Lower leg skin (tissue), 4 donors: ENCODE data around the gene INS. TPM values are rescaled to one million over a fixed set of nuclear protein-coding genes. Genes with fewer than 3 reads are reported as not detected.

ENCODE experiments used
- DNase-seq, 2 donors: peaks; one replicate each; pipeline ENCODE4 v3.0.0-alpha.2; 2019; ENCODE audit warnings: low spot score in 2 of 2
- H3K4me3 ChIP-seq: fragments of 200-600 bp; sonication (generic); 2 replicates; pipeline ENCODE4 v1.5.1; 2017; ENCODE audit warnings: mild to moderate bottlenecking, low read depth; ENCODE audit not compliant: poor library complexity, severe bottlenecking
- CTCF ChIP-seq, 3 donors: fragments of 450-650 bp; IDR thresholded peaks; one replicate each; pipeline ENCODE4 v1.5.1; 2016; ENCODE audit warnings: antibody characterized with exemption in 3 of 3, mild to moderate bottlenecking in 3 of 3, moderate library complexity in 2 of 3
- POLR2A ChIP-seq, 2 donors: fragments of 450-650 bp; IDR thresholded peaks; one replicate each; pipeline ENCODE4 v1.6.1; 2016 to 2017; ENCODE audit warnings: antibody characterized with exemption in 2 of 2, mild to moderate bottlenecking in 1 of 2, moderate library complexity in 1 of 2
- WGBS, 2 donors: methylation state at CpG; one replicate each; pipeline ENCODE4 v1.1.5; 2018; 5-methylcytosine and 5-hydroxymethylcytosine counted together
- intact Hi-C: fragments of 100-400 bp; cut with DNase I; formaldehyde crosslinking; loops from one replicate; pipeline ENCODE4 v1.15.0; 2023; ENCODE audit warnings: low total_unique reads
- total RNA-seq, 4 donors: library from RNA; depleted of rRNA; stranded (reverse); fragments of >200 nt; gene quantifications; one replicate each; pipeline ENCODE4 v1.1.0, GENCODE V29; 2016

INS gene
- total RNA-seq, 4 donors from 2014 or later: not detected

GRCh38 chr11:2203440-2204259 lies 42.6 kb upstream of the INS start:
- TF ChIP-seq CTCF (IDR thresholded peaks at IDR 0.05): no peak
- 76 to 78% methylated on average over 18 to 22 of the region's 23 CpGs for WGBS, 2 donors
- DNase-seq: peak in 1 of 2 donors; percentile 81
- H3K4me3 ChIP-seq: no peak overlapping the region
- intact Hi-C loops: no loop called here

DNA sequence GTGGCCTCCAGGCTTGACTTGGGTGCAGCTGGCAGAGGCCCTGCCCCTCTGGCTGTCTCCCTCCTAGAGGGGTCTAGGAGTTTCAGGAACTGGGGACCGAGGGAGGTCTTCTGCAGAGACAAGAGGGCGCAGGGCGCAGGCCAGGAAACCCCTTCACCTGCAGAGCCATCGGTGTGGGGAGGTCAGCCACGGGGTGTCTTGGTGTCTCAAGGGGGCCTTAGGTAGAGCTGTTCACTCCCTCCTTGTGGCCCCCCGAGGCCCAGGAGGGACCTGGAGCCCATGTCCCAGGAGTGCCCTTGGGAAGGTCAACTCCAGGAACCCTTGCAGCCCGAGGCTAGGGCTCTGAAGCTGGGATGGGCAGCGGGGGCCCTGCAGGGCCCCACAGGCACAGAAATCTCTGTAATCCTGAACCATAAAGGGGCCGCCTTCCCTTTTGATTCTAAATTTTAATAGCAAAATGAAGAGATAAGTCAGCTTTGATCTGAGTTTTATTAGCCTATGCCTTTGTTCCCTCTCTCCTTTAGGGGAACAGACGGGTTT lies 42.0 kb upstream of the INS start:
- TF ChIP-seq CTCF (IDR thresholded peaks at IDR 0.05) (no peak), POLR2A (IDR thresholded peaks at IDR 0.05) (no peak)
- 44 to 65% methylated on average over 9 to 10 of the region's 10 CpGs for WGBS, 2 donors
- peak in 1 of 2 donors; percentile 82 for DNase-seq
- no peak overlapping the region for H3K4me3 ChIP-seq
- intact Hi-C loops: no loop called here

DNA sequence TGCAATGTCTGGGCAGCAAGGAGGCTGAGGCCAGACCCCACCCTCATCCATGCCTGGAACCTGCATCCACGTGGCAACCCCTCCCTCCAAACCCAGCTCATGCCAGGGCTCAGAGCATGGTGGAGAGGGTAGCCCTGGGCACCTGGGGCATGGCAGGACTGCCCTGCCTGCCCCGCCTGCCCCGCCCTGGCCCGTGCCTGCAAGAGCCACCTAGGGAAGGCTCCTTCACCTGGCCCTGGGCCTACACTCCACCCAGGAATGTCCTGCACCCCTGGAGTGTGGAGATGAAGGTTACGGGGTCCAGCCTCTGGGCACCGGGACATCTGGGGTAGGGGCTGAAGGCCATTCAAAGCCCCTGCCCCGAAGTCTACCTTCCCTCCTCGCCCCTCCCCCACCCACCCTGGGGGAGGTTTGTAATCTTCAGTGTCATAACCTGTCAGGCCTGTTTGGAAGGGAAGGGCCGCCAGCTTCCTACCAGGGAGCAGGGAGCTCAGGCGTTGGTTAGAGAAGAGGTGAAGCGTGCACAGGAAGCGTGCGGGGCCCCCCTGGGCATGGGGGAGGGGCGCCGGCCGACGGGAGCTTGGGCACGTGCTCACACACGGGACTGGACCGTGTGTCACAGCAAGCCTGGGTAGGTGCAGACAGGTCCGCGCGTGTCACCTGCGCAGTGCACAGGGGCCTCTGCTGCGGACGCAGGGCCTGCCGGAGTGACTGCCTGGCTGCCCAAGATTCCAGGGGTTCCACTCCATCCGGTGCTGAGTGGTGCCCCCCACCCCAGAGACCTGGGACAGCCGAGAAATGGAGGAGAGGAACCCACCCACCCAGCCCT lies 41.3 kb upstream of the INS start:
- TF ChIP-seq CTCF (IDR thresholded peaks at IDR 0.05) (no peak), POLR2A (IDR thresholded peaks at IDR 0.05) (no peak)
- WGBS, 2 donors: 46 to 58% methylated on average over 17 to 28 of the region's 29 CpGs
- no peak overlapping the region for H3K4me3 ChIP-seq
- DNase-seq: peak; percentile 84 to 93
- intact Hi-C loops: no loop called here

- TF ChIP-seq POLR2A (IDR thresholded peaks at IDR 0.05): no peak
- no peak for TF ChIP-seq CTCF (IDR thresholded peaks at IDR 0.05)
- intact Hi-C loops: no loop called here
- no peak for DNase-seq
- 42 to 100% methylated on average over 2 of the region's 2 CpGs for WGBS, 2 donors
- no peak overlapping the region for H3K4me3 ChIP-seq
Measured at GRCh38 chr11:2201542-2201941, 40.5 kb upstream of the INS start.

DNA sequence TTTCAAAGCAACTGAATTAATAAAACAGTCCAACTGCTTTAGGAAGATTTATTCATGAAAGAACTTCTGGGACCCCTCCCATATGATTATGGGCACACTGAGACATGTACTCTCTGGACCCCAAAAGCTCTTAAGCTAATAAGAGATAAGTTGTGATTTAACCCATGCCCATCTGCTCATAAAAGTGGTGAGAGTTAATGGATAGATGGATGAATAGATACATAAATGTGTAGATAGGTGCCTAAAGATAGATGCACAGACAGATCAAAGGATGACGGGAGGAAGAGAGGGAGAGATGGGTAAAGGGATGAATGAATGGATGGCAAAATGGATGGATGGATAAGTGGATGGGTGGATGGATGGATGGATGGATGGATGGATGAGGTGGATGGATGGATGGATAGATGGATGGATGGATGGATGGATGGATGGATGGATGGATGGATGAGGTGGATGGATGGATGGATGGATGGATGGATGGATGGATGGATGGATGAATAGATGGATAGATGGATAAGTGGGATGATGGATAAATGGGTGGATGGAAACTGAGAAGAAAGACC lies 40.0 kb upstream of the INS start:
- WGBS, 2 donors: 67 to 78% methylated on average over 1 of the region's 1 CpG
- H3K4me3 ChIP-seq: no peak overlapping the region
- intact Hi-C loops: no loop called here
- no peak for DNase-seq
- TF ChIP-seq CTCF (IDR thresholded peaks at IDR 0.05) (no peak), POLR2A (IDR thresholded peaks at IDR 0.05) (no peak)
